ENCODE measurements around the gene S100A1. TPM values are rescaled to one million over a fixed set of nuclear protein-coding genes. Genes with fewer than 3 reads are reported as not detected.

S100A1 gene
- total RNA-seq, 1 experiment from 2014 or later, result not detected

DNA sequence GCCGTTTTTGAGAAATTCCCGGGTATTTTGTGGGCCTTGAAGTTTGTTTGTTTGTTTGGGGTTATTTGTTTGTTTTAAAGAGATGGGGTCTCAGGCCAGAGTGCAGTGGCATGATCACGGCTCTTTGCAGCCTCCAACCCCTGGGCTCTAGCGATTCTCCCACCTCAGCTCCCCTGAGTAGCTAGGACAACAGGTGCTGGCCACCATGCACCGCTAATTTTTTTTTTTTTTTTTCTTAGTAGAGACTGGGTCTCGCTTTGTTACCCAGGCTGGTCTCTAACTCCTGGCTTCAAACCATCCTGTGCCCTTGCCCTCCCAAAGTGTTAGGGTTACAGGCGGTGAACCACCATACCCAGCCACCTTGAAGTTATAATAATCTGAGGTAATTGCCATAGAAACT is 7.6 kb downstream of the S100A1 start:
- Histone ChIP-seq H3K36me3 (ENCODE audit: insufficient read depth, low read length, poor library complexity, severe bottlenecking) (peaks cover 52% of the 10 kb centered on the region), H3K9me3 (ENCODE audit: low read depth, low read length, poor library complexity, severe bottlenecking) (no peaks in the 10 kb centered on the region), H3K27me3 (replicated peaks; ENCODE audit: insufficient read depth, low read depth, low read length, poor library complexity) (no peaks in the 10 kb centered on the region), H3K4me3 (ENCODE audit: low read depth, low read length, poor library complexity, severe bottlenecking) (peak overlapping the region; percentile 91), H3K4me1 (ENCODE audit: insufficient read depth, low read length, poor library complexity, severe bottlenecking) (peaks cover 8% of the 10 kb centered on the region), H3K27ac (ENCODE audit: low read depth, low read length, poor library complexity, severe bottlenecking) (peak overlapping the region; percentile 100)
- ChIA-PET CTCF (no interaction called here), POLR2A (ENCODE audit: low non-redundant PET) (no interaction called here)
- TF ChIP-seq EZH2 (IDR thresholded peaks at IDR 0.05; ENCODE audit: borderline replicate concordance, low read depth, low read length, poor library complexity, severe bottlenecking) (no peak), CTCF (conservative IDR thresholded peaks at IDR 0.05; ENCODE audit: low read depth, low read length) (no peak)
- intact Hi-C loops (cut with micrococcal nuclease; ENCODE audit: unreplicated experiment), result no loop called here
- no TSS peak for BruUV-seq (replicated peaks)
- DNase-seq (ENCODE audit: low spot score), result no peak

DNA sequence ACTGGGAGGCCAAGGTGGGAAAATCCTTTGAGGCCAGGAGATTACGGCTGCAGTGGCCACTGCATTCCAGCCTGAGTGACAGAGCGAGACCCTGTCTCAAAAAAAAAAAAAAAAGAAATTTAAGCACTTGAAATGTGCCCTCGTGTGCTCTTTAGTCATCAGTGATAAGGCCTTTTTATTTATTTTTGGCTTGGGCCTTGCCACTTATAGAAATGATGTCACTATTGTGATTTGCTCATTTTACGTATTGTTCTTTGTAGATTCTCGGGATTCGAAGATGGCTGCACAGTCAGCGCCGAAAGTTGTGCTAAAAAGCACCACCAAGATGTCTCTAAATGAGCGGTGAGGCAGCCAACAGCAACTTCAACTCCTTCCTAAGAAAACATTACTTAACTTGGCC is 8.1 kb downstream of the S100A1 start:
- H3K27me3 ChIP-seq (replicated peaks; ENCODE audit: insufficient read depth, low read depth, low read length, poor library complexity), result no peaks in the 10 kb centered on the region
- DNase-seq (ENCODE audit: low spot score), result no peak
- TF ChIP-seq EZH2 (IDR thresholded peaks at IDR 0.05; ENCODE audit: borderline replicate concordance, low read depth, low read length, poor library complexity, severe bottlenecking) (no peak), CTCF (conservative IDR thresholded peaks at IDR 0.05; ENCODE audit: low read depth, low read length) (no peak)
- BruUV-seq (replicated peaks), result no TSS peak
- peaks cover 57% of the 10 kb centered on the region for H3K36me3 ChIP-seq (ENCODE audit: insufficient read depth, low read length, poor library complexity, severe bottlenecking)
- no peaks in the 10 kb centered on the region for H3K9me3 ChIP-seq (ENCODE audit: low read depth, low read length, poor library complexity, severe bottlenecking)
- peaks cover 8% of the 10 kb centered on the region for H3K4me1 ChIP-seq (ENCODE audit: insufficient read depth, low read length, poor library complexity, severe bottlenecking)
- intact Hi-C loops (cut with micrococcal nuclease; ENCODE audit: unreplicated experiment), result no loop called here
- no peak overlapping the region for H3K4me3 ChIP-seq (ENCODE audit: low read depth, low read length, poor library complexity, severe bottlenecking)
- CTCF ChIA-PET, result no interaction called here
- no peak overlapping the region for H3K27ac ChIP-seq (ENCODE audit: low read depth, low read length, poor library complexity, severe bottlenecking)
- POLR2A ChIA-PET (ENCODE audit: low non-redundant PET), result no interaction called here

DNA sequence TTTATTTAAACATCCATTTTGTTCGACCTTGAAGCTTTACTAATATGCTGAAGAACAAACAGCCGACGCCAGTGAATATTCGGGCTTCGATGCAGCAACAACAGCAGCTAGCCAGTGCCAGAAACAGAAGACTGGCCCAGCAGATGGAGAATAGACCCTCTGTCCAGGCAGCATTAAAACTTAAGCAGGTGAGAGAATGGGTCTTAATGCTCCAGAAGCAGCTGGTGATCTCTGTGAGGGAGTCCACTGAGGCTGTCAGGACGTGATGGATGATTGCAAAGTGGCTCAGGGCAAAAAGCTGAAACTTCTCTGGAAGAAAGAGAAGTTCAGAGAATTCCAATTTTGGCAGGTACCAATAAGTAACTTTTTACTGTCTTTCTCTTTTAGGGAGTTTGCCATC is 10.0 kb downstream of the S100A1 start:
- Histone ChIP-seq H3K27ac (ENCODE audit: low read depth, low read length, poor library complexity, severe bottlenecking) (no peak overlapping the region), H3K27me3 (replicated peaks; ENCODE audit: insufficient read depth, low read depth, low read length, poor library complexity) (no peaks in the 10 kb centered on the region), H3K36me3 (ENCODE audit: insufficient read depth, low read length, poor library complexity, severe bottlenecking) (peaks cover 76% of the 10 kb centered on the region), H3K9me3 (ENCODE audit: low read depth, low read length, poor library complexity, severe bottlenecking) (no peaks in the 10 kb centered on the region), H3K4me1 (ENCODE audit: insufficient read depth, low read length, poor library complexity, severe bottlenecking) (peaks cover 8% of the 10 kb centered on the region), H3K4me3 (ENCODE audit: low read depth, low read length, poor library complexity, severe bottlenecking) (no peak overlapping the region)
- CTCF ChIA-PET, result no interaction called here
- TF ChIP-seq CTCF (conservative IDR thresholded peaks at IDR 0.05; ENCODE audit: low read depth, low read length), result no peak
- no peak for DNase-seq (ENCODE audit: low spot score)
- intact Hi-C loops (cut with micrococcal nuclease; ENCODE audit: unreplicated experiment), result no loop called here
- POLR2A ChIA-PET (ENCODE audit: low non-redundant PET), result no interaction called here
- BruUV-seq (replicated peaks), result no TSS peak

Measured in A673 (cell line).